Measurements from ENCODE around the gene TRPV4. TPM values are rescaled to one million over a fixed set of nuclear protein-coding genes. Genes with fewer than 3 reads are reported as not detected.

TRPV4 gene
- total and polyA plus RNA-seq, 9 of the 15 experiments (the other 6 are each of a cell fraction or from before 2014, with no cell fraction given): 0.13 TPM; not detected in 8

DNA sequence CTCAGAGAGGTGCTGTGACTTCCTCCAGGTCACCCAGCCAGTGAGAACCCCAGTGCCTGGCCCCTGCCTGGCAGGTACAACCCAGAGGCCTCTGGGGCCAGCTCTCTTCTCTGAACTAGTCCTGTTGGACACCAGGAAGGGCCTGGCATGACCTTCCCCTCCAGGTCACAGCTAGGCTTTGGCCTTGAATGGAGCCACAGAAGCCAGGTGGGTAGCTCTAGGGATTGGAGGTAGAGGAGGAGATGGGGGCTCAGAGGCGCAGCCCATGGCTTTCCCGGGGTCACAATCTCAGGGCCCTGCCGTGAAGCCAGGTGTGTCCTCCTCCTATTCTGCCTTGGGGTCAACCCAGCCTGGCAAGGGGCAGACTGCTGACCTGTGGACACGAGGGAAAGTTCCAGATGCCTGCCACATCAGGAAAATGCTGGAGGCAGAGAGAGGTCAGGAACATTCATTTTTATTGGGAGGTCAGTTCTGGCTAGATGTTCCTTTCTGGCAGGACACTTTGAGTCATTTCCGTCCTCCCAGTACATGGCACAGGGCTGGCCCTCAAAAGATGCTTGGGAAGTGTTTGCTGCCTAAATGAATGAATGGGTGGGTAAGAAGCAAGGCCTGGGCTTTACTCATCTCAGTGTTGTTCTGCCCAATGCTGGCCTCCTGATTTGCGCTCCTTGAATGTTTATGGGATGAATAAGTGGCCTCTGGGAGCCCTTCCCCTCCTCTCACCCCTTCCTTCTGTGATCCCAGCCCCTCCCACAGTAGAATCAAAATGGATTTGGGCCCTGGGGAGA is 94.1 kb downstream of the TRPV4 start (continued):
- TF ChIP-seq, protein P1, sequence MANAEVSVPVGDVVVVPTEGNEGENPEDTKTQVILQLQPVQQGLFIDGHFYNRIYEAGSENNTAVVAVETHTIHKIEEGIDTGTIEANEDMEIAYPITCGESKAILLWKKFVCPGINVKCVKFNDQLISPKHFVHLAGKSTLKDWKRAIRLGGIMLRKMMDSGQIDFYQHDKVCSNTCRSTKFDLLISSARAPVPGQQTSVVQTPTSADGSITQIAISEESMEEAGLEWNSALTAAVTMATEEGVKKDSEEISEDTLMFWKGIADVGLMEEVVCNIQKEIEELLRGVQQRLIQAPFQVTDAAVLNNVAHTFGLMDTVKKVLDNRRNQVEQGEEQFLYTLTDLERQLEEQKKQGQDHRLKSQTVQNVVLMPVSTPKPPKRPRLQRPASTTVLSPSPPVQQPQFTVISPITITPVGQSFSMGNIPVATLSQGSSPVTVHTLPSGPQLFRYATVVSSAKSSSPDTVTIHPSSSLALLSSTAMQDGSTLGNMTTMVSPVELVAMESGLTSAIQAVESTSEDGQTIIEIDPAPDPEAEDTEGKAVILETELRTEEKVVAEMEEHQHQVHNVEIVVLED (CRISPR knock-in tag; IDR thresholded peaks at IDR 0.05): no peak
- TF ChIP-seq SAP30 (IDR thresholded peaks at IDR 0.05; ENCODE audit: borderline replicate concordance, insufficient read depth, low read depth, low read length, poor library complexity, severe bottlenecking) (no peak), MIER1 (IDR thresholded peaks at IDR 0.05; ENCODE audit: low read depth) (no peak), CCAR2 (IDR thresholded peaks at IDR 0.05; ENCODE audit: low read depth, low read length) (no peak), GABPB1 (CRISPR knock-in tag; IDR thresholded peaks at IDR 0.05) (no peak), VEZF1 (CRISPR knock-in tag; IDR thresholded peaks at IDR 0.05) (no peak)

- ATAC-seq (no peak), DNase-seq (ENCODE audit: extremely low read depth in 1 of 4, low spot score in 3 of 4) (no peak), FAIRE-seq (no peak)
- Histone ChIP-seq H3K79me2 (ENCODE audit: control insufficient read depth, insufficient read depth, low read length) (no peaks in the 10 kb centered on the region), H4K20me1 (replicated peaks; ENCODE audit: control insufficient read depth, insufficient read depth, low read length) (peaks cover 25% of the 10 kb centered on the region), H3K27me3 (ENCODE audit: control insufficient read depth in 2 of 2, insufficient read depth in 2 of 2, low read length in 2 of 2) (peaks cover 10 to 47% of the 10 kb centered on the region in 2 experiments; a peak in 4 of 5 replicates), H3K36me3 (ENCODE audit: control insufficient read depth, insufficient read depth, low read length) (no peaks in the 10 kb centered on the region), H3K9ac (ENCODE audit: insufficient read depth in 1 of 2, low read depth in 2 of 2, low read length in 2 of 2) (no peak overlapping the region), H3K4me2 (ENCODE audit: insufficient read depth, low read length) (no peak overlapping the region), H3K9me3 (replicated peaks; ENCODE audit: control insufficient read depth, insufficient read depth, low read depth, low read length) (no peaks in the 10 kb centered on the region), H3K4me1 (replicated peaks in 1 of 2; ENCODE audit: control insufficient read depth in 2 of 2, insufficient read depth in 2 of 2, low read length in 2 of 2) (peaks cover 7 to 9% of the 10 kb centered on the region in 2 experiments; a peak in 3 of 5 replicates), H3K4me3 (no peak overlapping the region), H3K27ac (ENCODE audit: extremely low read depth, low read depth, low read length) (no peak overlapping the region), H3K9me1 (ENCODE audit: control insufficient read depth, insufficient read depth, low read length) (no peaks in the 10 kb centered on the region), H2AFZ (ENCODE audit: low read depth, low read length) (no peak overlapping the region)
- in situ Hi-C loops (cut with MboI): no loop called here
- BruUV-seq (replicated peaks): no TSS peak
- WGBS (ENCODE audit: insufficient coverage, low coverage, missing lambda C conversion rate): 0% methylated on average over 4 of the region's 4 CpGs
- POLR2A ChIA-PET: no interaction called here
- CTCF ChIA-PET (ENCODE audit: low intra/inter-chr PET ratio): no interaction called here
- intact Hi-C loops (cut with micrococcal nuclease): no loop called here
- TF ChIP-seq, protein P2, sequence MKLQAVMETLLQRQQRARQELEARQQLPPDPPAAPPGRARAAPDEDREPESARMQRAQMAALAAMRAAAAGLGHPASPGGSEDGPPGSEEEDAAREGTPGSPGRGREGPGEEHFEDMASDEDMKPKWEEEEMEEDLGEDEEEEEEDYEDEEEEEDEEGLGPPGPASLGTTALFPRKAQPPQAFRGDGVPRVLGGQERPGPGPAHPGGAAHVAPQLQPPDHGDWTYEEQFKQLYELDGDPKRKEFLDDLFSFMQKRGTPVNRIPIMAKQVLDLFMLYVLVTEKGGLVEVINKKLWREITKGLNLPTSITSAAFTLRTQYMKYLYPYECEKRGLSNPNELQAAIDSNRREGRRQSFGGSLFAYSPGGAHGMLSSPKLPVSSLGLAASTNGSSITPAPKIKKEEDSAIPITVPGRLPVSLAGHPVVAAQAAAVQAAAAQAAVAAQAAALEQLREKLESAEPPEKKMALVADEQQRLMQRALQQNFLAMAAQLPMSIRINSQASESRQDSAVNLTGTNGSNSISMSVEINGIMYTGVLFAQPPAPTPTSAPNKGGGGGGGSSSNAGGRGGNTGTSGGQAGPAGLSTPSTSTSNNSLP (IDR thresholded peaks at IDR 0.05; ENCODE audit: borderline replicate concordance, low read depth, low read length): no peak
- no peak for TF ChIP-seq HNRNPH1 (optimal IDR thresholded peaks at IDR 0.05; ENCODE audit: low read depth, low read length)
- TF ChIP-seq CREBBP (IDR thresholded peaks at IDR 0.05; ENCODE audit: low read depth, low read length): no peak
- no peak for TF ChIP-seq ZNF133 (CRISPR knock-in tag; IDR thresholded peaks at IDR 0.05)
- TF ChIP-seq DEAF1 (CRISPR knock-in tag; IDR thresholded peaks at IDR 0.05): no peak
Observed at GRCh38 chr12:109738209-109738608, 95.0 kb downstream of the TRPV4 start.
